ENCODE measurements around the gene ATXN1. TPM values are rescaled to one million over a fixed set of nuclear protein-coding genes. Genes with fewer than 3 reads are reported as not detected.

The ATXN1 gene
- total and polyA plus RNA-seq, 7 donors: 1.3 to 50.9 (median 21.6) TPM

GRCh38 chr6:16362296-16362695 is 399.0 kb downstream of the ATXN1 start:
- Histone ChIP-seq H3K27me3 (ENCODE audit: insufficient read depth in 3 of 3, low read length in 2 of 3) (no peaks in the 10 kb centered on the region), H3K9me3 (no peaks in the 10 kb centered on the region), H3K4me3 (no peak overlapping the region), H3K4me1 (no peaks in the 10 kb centered on the region), H3K27ac (no peak overlapping the region), H3K36me3 (ENCODE audit: insufficient read depth in 1 of 2, low read depth in 1 of 2) (peaks cover 0 to 3% of the 10 kb centered on the region in 2 donors)
- WGBS, 3 donors: 80 to 90% (median 87%) methylated on average over 11 of the region's 11 CpGs
- TF ChIP-seq CTCF (IDR thresholded peaks at IDR 0.05): no peak
- ATAC-seq: no peak
- no peak for DNase-seq
- intact Hi-C loops (cut with DNase I): no loop called here

GRCh38 chr6:16361861-16362260 is 399.4 kb downstream of the ATXN1 start:
- peaks cover under 1% of the 10 kb centered on the region for H3K4me1 ChIP-seq
- ATAC-seq: no peak
- H3K36me3 ChIP-seq (ENCODE audit: insufficient read depth in 1 of 2, low read depth in 1 of 2): peaks cover 0 to 3% of the 10 kb centered on the region in 2 donors
- no peak overlapping the region for H3K27ac ChIP-seq
- no peak overlapping the region for H3K4me3 ChIP-seq
- WGBS, 3 donors: 74 to 80% (median 79%) methylated on average over 8 of the region's 8 CpGs
- DNase-seq: no peak
- no peaks in the 10 kb centered on the region for H3K9me3 ChIP-seq
- intact Hi-C loops (cut with DNase I): no loop called here
- no peaks in the 10 kb centered on the region for H3K27me3 ChIP-seq (ENCODE audit: insufficient read depth in 3 of 3, low read length in 2 of 3)
- no peak for TF ChIP-seq CTCF (IDR thresholded peaks at IDR 0.05)

- H3K9me3 ChIP-seq: no peaks in the 10 kb centered on the region
- WGBS, 3 donors: 87 to 93% (median 88%) methylated on average over 4 of the region's 4 CpGs
- TF ChIP-seq CTCF (IDR thresholded peaks at IDR 0.05): no peak
- peaks cover 8% of the 10 kb centered on the region for H3K4me1 ChIP-seq
- no peak overlapping the region for H3K27ac ChIP-seq
- intact Hi-C loops (cut with DNase I): no loop called here
- DNase-seq: no peak
- H3K4me3 ChIP-seq: no peak overlapping the region
- no peaks in the 10 kb centered on the region for H3K27me3 ChIP-seq (ENCODE audit: insufficient read depth in 3 of 3, low read length in 2 of 3)
- no peak for ATAC-seq
- H3K36me3 ChIP-seq (ENCODE audit: insufficient read depth in 1 of 2, low read depth in 1 of 2): peaks cover 0 to 3% of the 10 kb centered on the region in 2 donors
Measured at GRCh38 chr6:16361121-16361520, 400.1 kb downstream of the ATXN1 start.

- Histone ChIP-seq H3K4me3 (no peak overlapping the region), H3K9me3 (no peaks in the 10 kb centered on the region), H3K27me3 (ENCODE audit: insufficient read depth in 3 of 3, low read length in 2 of 3) (no peaks in the 10 kb centered on the region), H3K27ac (no peak overlapping the region), H3K36me3 (ENCODE audit: insufficient read depth in 1 of 2, low read depth in 1 of 2) (peaks cover 0 to 3% of the 10 kb centered on the region in 2 donors), H3K4me1 (peaks cover 16% of the 10 kb centered on the region)
- ATAC-seq: no peak
- intact Hi-C loops (cut with DNase I): no loop called here
- no peak for DNase-seq
- 71 to 81% (median 79%) methylated on average over 3 of the region's 3 CpGs for WGBS, 3 donors
- TF ChIP-seq CTCF (IDR thresholded peaks at IDR 0.05): no peak
Measured at GRCh38 chr6:16360365-16360764, 400.9 kb downstream of the ATXN1 start.

GRCh38 chr6:16359563-16359962 is 401.7 kb downstream of the ATXN1 start:
- 83 to 95% (median 87%) methylated on average over 6 of the region's 6 CpGs for WGBS, 3 donors
- H3K9me3 ChIP-seq: no peaks in the 10 kb centered on the region
- no peak overlapping the region for H3K4me3 ChIP-seq
- H3K27ac ChIP-seq: no peak overlapping the region
- intact Hi-C loops (cut with DNase I): no loop called here
- peaks cover 0 to 3% of the 10 kb centered on the region in 2 donors for H3K36me3 ChIP-seq (ENCODE audit: insufficient read depth in 1 of 2, low read depth in 1 of 2)
- no peaks in the 10 kb centered on the region for H3K27me3 ChIP-seq (ENCODE audit: insufficient read depth in 3 of 3, low read length in 2 of 3)
- peaks cover 24% of the 10 kb centered on the region for H3K4me1 ChIP-seq
- ATAC-seq: no peak
- no peak for DNase-seq
- TF ChIP-seq CTCF (IDR thresholded peaks at IDR 0.05): no peak

All from psoas muscle (tissue), 8 donors.